ENCODE results near the gene GRIN3B.

Gene GRIN3B, protein sequence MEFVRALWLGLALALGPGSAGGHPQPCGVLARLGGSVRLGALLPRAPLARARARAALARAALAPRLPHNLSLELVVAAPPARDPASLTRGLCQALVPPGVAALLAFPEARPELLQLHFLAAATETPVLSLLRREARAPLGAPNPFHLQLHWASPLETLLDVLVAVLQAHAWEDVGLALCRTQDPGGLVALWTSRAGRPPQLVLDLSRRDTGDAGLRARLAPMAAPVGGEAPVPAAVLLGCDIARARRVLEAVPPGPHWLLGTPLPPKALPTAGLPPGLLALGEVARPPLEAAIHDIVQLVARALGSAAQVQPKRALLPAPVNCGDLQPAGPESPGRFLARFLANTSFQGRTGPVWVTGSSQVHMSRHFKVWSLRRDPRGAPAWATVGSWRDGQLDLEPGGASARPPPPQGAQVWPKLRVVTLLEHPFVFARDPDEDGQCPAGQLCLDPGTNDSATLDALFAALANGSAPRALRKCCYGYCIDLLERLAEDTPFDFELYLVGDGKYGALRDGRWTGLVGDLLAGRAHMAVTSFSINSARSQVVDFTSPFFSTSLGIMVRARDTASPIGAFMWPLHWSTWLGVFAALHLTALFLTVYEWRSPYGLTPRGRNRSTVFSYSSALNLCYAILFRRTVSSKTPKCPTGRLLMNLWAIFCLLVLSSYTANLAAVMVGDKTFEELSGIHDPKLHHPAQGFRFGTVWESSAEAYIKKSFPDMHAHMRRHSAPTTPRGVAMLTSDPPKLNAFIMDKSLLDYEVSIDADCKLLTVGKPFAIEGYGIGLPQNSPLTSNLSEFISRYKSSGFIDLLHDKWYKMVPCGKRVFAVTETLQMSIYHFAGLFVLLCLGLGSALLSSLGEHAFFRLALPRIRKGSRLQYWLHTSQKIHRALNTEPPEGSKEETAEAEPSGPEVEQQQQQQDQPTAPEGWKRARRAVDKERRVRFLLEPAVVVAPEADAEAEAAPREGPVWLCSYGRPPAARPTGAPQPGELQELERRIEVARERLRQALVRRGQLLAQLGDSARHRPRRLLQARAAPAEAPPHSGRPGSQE

DNA sequence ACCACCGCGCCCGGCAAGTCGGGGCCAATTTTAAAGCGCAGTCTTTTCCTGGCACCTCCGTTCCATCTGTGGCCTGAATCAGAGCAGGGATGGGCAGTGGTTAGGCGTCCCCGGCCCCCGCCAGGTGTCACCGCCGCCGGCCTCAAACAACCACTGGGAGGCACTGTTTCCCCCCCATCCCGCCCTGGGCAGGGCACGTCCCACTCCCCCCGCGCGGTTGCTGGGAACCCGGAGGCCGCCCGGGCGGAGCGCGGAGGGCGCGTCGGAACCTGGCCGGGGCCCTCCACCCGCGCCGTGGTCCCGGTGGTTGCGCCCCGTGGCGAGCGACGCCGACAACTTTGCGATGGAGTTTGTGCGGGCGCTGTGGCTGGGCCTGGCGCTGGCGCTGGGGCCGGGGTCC lies at the start of gene GRIN3B:
TSS of gene GRIN3B (plus strand) at position 325 of the 400 bp plus-strand sequence. CDS start at position 344, 19 bp downstream.
- H3K36me3 ChIP-seq = no peaks in the 10 kb centered on the region
- H3K4me3 ChIP-seq (ENCODE audit: low read depth in 1 of 2, low read length in 1 of 2) = peak within 1 kb of the TSS; percentile 41 to 46
- no peaks in the 10 kb centered on the region for H3K9me3 ChIP-seq
- no peak within 1 kb of the TSS for H3K27ac ChIP-seq
- TF ChIP-seq, protein P1, sequence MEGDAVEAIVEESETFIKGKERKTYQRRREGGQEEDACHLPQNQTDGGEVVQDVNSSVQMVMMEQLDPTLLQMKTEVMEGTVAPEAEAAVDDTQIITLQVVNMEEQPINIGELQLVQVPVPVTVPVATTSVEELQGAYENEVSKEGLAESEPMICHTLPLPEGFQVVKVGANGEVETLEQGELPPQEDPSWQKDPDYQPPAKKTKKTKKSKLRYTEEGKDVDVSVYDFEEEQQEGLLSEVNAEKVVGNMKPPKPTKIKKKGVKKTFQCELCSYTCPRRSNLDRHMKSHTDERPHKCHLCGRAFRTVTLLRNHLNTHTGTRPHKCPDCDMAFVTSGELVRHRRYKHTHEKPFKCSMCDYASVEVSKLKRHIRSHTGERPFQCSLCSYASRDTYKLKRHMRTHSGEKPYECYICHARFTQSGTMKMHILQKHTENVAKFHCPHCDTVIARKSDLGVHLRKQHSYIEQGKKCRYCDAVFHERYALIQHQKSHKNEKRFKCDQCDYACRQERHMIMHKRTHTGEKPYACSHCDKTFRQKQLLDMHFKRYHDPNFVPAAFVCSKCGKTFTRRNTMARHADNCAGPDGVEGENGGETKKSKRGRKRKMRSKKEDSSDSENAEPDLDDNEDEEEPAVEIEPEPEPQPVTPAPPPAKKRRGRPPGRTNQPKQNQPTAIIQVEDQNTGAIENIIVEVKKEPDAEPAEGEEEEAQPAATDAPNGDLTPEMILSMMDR (IDR thresholded peaks at IDR 0.05) = peak; percentile 71
- peaks cover 94% of the 10 kb centered on the region for H3K27me3 ChIP-seq
- H3K4me1 ChIP-seq (ENCODE audit: control insufficient read depth in 1 of 2, insufficient read depth in 1 of 2, low read depth in 1 of 2, low read length in 1 of 2) = peaks cover 14 to 18% of the 10 kb centered on the region in 2 experiments

DNA sequence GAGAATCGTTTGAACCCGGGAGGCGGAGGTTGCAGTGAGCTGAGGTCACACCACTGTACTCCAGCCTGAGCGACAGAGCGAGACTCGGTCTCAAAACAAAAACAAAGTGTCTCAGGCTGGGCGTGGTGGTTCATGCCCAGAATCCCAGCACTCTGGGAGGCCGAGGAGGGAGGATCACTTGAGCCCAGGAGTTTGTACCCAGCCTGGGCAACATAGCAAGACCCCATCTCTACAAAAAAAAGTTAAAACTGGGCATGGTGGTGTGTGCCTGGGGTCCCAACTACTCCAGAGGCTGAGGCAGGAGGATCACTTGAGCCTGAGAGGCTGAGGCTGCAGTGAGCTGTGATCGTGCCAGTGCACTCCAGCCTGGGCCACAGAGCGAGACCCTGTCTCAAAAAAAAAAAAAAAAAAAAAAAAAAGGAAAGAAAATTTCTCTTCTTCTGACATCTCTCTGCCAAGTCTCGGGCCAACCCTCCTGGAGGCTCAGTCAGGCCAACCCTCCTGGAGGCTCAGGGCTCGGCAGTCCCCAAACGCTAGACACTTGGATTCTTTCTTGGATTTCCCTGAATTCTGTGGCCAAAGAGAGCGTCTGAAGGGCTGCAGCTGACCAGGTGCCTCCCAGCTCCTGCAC lies 48.1 kb upstream of the GRIN3B start:
- Histone ChIP-seq H3K27me3 (no peaks in the 10 kb centered on the region), H3K27ac (peak overlapping the region; percentile 69), H3K4me3 (ENCODE audit: low read depth in 1 of 2, low read length in 1 of 2) (peak overlapping the region; percentile 49 to 58), H3K4me1 (ENCODE audit: control insufficient read depth in 1 of 2, insufficient read depth in 1 of 2, low read depth in 1 of 2, low read length in 1 of 2) (peaks cover 31 to 37% of the 10 kb centered on the region in 2 experiments), H3K9me3 (no peaks in the 10 kb centered on the region), H3K36me3 (peaks cover 18% of the 10 kb centered on the region)
- TF ChIP-seq, protein P1 (IDR thresholded peaks at IDR 0.05) = no peak

DNA sequence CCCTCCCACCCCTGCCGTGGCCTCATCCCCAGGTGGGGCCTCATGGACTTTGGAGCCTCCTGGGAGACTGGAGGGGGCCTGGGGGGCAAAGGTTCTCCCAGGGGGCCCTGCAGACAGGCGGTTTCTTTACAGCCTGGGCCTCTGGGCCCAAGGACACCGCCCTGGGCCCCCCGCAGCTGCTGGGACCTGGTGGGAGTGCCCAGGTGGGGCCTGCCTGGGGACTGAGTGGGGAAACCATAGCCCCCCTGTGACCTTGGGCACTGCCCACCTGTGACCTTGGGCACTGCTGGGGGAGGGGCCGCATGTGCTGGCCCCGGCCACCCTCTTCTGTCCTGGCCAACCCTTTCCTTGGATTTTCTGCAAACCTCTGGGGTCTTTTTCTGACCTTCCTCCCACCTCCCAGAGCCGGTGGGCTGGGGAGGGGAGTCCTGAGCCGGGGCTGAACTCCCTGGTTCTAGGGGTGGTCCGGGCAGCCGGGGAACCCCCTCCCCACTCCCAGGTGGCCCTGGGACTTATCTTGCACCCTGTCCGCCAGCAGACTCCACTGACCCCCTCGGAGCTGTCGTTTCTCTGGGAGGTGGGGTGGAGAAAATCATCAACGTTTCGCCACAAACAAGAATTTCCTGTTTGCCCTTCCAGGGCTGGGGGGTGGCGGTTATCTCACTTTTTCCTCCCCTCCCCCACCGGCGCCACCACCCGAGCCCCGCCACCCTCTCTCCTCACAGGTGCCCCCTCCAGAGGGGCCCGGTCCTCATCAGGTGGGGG lies 47.4 kb upstream of the GRIN3B start:
- Histone ChIP-seq H3K27ac (peak overlapping the region; percentile 69), H3K27me3 (no peaks in the 10 kb centered on the region), H3K4me1 (ENCODE audit: control insufficient read depth in 1 of 2, insufficient read depth in 1 of 2, low read depth in 1 of 2, low read length in 1 of 2) (peaks cover 24 to 30% of the 10 kb centered on the region in 2 experiments), H3K9me3 (no peaks in the 10 kb centered on the region), H3K4me3 (ENCODE audit: low read depth in 1 of 2, low read length in 1 of 2) (peak overlapping the region; percentile 49 to 58), H3K36me3 (peaks cover 11% of the 10 kb centered on the region)
- TF ChIP-seq, protein P1 (IDR thresholded peaks at IDR 0.05) = no peak

DNA sequence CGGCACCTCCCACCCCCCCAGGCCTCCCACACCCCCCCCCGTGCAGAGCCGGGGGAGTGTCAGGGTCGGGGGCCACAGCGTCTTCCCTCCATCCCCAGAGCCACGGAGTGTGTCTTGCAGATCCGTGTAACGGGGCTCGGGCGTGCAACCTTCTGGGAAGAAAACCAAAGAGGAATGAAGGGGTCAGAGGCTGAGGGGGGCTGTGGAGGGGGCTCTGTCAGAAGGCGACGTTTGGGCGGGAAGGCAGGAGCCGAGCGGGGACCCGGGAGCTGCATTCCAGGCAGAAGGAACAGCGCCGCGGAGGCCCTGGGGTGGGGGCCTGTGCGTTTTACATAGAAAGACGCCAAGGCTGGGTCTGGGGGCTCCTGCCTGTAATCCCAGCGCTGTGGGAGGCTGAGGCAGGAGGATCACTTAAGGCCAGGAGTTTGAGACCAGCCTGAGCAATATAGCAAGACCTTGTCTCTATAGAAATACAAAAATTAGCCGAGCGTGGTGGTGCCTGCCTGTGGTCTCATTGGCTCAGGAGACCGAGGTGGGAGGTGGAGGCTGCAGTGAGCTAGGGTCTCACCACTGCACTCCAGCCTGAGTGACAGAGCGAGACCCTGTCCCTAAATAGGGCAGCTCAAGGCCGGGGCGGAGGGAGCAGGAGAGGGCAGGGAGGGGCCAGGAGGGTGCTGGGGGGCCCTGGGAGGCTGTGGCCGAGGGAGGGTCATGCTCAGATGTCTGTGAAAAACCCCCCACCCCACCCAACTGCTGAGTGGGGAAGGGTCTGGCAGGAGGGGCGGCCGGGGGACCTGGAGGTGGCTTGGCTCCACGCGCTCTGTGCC lies 46.6 kb upstream of the GRIN3B start:
- H3K4me1 ChIP-seq (ENCODE audit: control insufficient read depth in 1 of 2, insufficient read depth in 1 of 2, low read depth in 1 of 2, low read length in 1 of 2) = peaks cover 19 to 25% of the 10 kb centered on the region in 2 experiments
- H3K9me3 ChIP-seq = no peaks in the 10 kb centered on the region
- no peaks in the 10 kb centered on the region for H3K27me3 ChIP-seq
- H3K27ac ChIP-seq = peak overlapping the region; percentile 69
- H3K36me3 ChIP-seq = peaks cover 5% of the 10 kb centered on the region
- peak overlapping the region; percentile 49 to 58 for H3K4me3 ChIP-seq (ENCODE audit: low read depth in 1 of 2, low read length in 1 of 2)
- TF ChIP-seq, protein P1 (IDR thresholded peaks at IDR 0.05) = no peak
